Natural killer cell (primary cell): ENCODE measurements around the gene PECR. TPM values are rescaled to one million over a fixed set of nuclear protein-coding genes. Genes with fewer than 3 reads are reported as not detected.

Experiments used
- ATAC-seq, 3 donors: fragments of 150-1000 bp in 2 of 3; fragments of 200-7000 bp in 1 of 3; cut with Tn5 transposase; 1 replicate in 1 of 3; 2 replicates in 2 of 3; pipeline ENCODE4 v1.10.0; 2021; ENCODE audit warnings: mild to moderate bottlenecking in 2 of 3, moderate library complexity in 2 of 3
- DNase-seq, 2 donors: peaks; one replicate each; pipeline versions ENCODE4 v3.0.0 to v3.0.0-alpha.2; 2013 to 2021; ENCODE audit warnings: mixed read lengths in 1 of 2
- H3K27ac ChIP-seq: one replicate; pipeline ENCODE4 v1.5.1; 2013; ENCODE audit warnings: mild to moderate bottlenecking, low read length
- H3K27me3 ChIP-seq: one replicate; pipeline ENCODE4 v1.6.1; 2013; ENCODE audit warnings: low read length; ENCODE audit not compliant: control insufficient read depth, insufficient read depth
- H3K36me3 ChIP-seq: one replicate; pipeline ENCODE4 v1.6.1; 2013; ENCODE audit warnings: low read length; ENCODE audit not compliant: control insufficient read depth, insufficient read depth
- H3K4me1 ChIP-seq: one replicate; pipeline ENCODE4 v1.6.1; 2013; ENCODE audit warnings: low read length; ENCODE audit not compliant: control insufficient read depth, insufficient read depth
- H3K4me3 ChIP-seq: one replicate; pipeline ENCODE4 v1.5.1; 2013; ENCODE audit warnings: low read length
- H3K9me3 ChIP-seq: one replicate; pipeline ENCODE4 v1.6.1; 2013; ENCODE audit warnings: low read length; ENCODE audit not compliant: control insufficient read depth, insufficient read depth
- H3K27ac Mint-ChIP-seq, 2 donors: one replicate each; pipeline ENCODE4 v1.8.0; 2022; ENCODE audit warnings: mild to moderate bottlenecking in 2 of 2, mixed read lengths in 2 of 2, moderate library complexity in 1 of 2
- H3K27me3 Mint-ChIP-seq, 2 donors: one replicate each; pipeline ENCODE4 v1.8.0; 2022; ENCODE audit warnings: low read depth in 2 of 2, mixed read lengths in 2 of 2
- H3K36me3 Mint-ChIP-seq: one replicate; pipeline ENCODE4 v1.8.0; 2022; ENCODE audit warnings: mixed read lengths
- H3K4me1 Mint-ChIP-seq, 2 donors: one replicate each; pipeline ENCODE4 v1.8.0; 2022; ENCODE audit warnings: mixed read lengths in 2 of 2
- H3K4me3 Mint-ChIP-seq: one replicate; pipeline ENCODE4 v1.8.0; 2022; ENCODE audit warnings: mild to moderate bottlenecking, moderate library complexity, mixed read lengths
- H3K9me3 Mint-ChIP-seq, 2 donors: one replicate each; pipeline ENCODE4 v1.8.0; 2022; ENCODE audit warnings: mixed read lengths in 2 of 2
- CTCF ChIP-seq: fragments of 200-600 bp; IDR thresholded peaks from one replicate; pipeline ENCODE4 v1.8.0; 2022; ENCODE audit warnings: antibody characterized with exemption
- WGBS: methylation state at CpG from one replicate; pipeline ENCODE4 v1.1.7; 2013; ENCODE audit warnings: missing lambda C conversion rate; ENCODE audit not compliant: insufficient coverage; 5-methylcytosine and 5-hydroxymethylcytosine counted together
- intact Hi-C: fragments of 100-400 bp; cut with micrococcal nuclease; formaldehyde crosslinking; loops from one replicate; pipeline ENCODE4 v1.14.2; 2022
- total RNA-seq, 4 donors: library from RNA; stranded (reverse); fragments of 120-200 nt in 1 of 4; gene quantifications; one replicate each; pipeline versions ENCODE4 v1.2.3 to v1.2.4, GENCODE V29; 2013 to 2022

The PECR gene
- total RNA-seq, 3 donors from 2014 or later (not counting 1 experiment from before 2014, with no cell fraction given): 15.4 to 25.7 (median 17.5) TPM

DNA sequence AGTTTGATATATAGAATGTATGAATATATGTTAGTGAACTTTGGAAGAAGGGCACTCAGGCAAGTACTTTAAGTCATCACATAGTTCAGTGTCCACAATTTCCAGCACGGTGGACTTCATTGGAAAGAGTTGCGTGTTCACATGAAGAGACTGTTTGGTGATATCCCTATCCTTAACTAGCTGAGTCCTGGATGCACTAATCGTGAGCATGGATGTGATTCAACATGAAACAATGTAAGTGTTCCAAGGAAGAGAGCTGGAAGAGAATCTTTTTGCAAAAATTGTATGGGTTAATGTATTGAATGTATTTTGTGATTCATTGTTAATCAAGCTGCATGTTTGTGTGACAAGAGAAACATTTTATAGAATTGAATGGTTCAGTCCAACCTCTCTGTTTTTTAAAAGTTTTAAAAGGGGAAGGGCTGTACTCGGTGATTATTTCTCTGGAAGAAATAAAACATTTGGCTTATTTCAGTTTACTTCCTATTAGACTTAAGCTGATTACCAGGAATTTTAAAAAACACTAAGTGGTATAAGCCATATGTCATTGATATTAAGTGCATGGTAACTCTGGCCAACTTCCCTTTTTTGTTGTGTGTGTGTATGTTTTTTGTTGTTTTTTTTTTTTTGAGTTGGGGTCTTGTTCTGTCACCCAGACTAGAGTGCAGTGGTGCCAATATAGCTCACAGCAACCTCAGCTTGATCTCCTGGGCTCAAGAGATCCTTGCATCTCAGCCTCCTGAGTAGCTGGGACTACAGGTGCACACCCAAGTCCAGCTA lies 36.1 kb upstream of the PECR start:
- peaks cover 9% of the 10 kb centered on the region for H3K4me1 ChIP-seq
- Mint-ChIP-seq H3K27ac (peak overlapping the region; percentile 42 to 98), H3K4me1 (peaks cover 63 to 68% of the 10 kb centered on the region in 2 donors), H3K9me3 (no peaks in the 10 kb centered on the region), H3K27me3 (no peaks in the 10 kb centered on the region), H3K4me3 (no peak overlapping the region), H3K36me3 (peaks cover 71% of the 10 kb centered on the region)
- no peaks in the 10 kb centered on the region for H3K27me3 ChIP-seq
- H3K9me3 ChIP-seq: no peaks in the 10 kb centered on the region
- no peak for TF ChIP-seq CTCF
- WGBS: 98% methylated on average over 3 of the region's 4 CpGs
- H3K27ac ChIP-seq: no peak overlapping the region
- no peak overlapping the region for H3K4me3 ChIP-seq
- DNase-seq (no peak), ATAC-seq (no peak)
- peaks cover 80% of the 10 kb centered on the region for H3K36me3 ChIP-seq
- intact Hi-C loops: no loop called here

GRCh38 chr2:216116418-216116817 lies 34.8 kb upstream of the PECR start:
- Histone ChIP-seq H3K36me3 (peaks cover 79% of the 10 kb centered on the region), H3K4me3 (no peak overlapping the region), H3K4me1 (peaks cover 9% of the 10 kb centered on the region), H3K9me3 (no peaks in the 10 kb centered on the region), H3K27ac (no peak overlapping the region), H3K27me3 (no peaks in the 10 kb centered on the region)
- Mint-ChIP-seq H3K9me3 (no peaks in the 10 kb centered on the region), H3K27ac (peak overlapping the region; percentile 8 to 98), H3K4me1 (peaks cover 70 to 80% of the 10 kb centered on the region in 2 donors), H3K4me3 (peak overlapping the region; percentile 66), H3K36me3 (peaks cover 58% of the 10 kb centered on the region), H3K27me3 (no peaks in the 10 kb centered on the region)
- ATAC-seq: no peak
- DNase-seq: no peak
- no peak for TF ChIP-seq CTCF
- WGBS: 100% methylated on average over 1 of the region's 1 CpG
- intact Hi-C loops: no loop called here

DNA sequence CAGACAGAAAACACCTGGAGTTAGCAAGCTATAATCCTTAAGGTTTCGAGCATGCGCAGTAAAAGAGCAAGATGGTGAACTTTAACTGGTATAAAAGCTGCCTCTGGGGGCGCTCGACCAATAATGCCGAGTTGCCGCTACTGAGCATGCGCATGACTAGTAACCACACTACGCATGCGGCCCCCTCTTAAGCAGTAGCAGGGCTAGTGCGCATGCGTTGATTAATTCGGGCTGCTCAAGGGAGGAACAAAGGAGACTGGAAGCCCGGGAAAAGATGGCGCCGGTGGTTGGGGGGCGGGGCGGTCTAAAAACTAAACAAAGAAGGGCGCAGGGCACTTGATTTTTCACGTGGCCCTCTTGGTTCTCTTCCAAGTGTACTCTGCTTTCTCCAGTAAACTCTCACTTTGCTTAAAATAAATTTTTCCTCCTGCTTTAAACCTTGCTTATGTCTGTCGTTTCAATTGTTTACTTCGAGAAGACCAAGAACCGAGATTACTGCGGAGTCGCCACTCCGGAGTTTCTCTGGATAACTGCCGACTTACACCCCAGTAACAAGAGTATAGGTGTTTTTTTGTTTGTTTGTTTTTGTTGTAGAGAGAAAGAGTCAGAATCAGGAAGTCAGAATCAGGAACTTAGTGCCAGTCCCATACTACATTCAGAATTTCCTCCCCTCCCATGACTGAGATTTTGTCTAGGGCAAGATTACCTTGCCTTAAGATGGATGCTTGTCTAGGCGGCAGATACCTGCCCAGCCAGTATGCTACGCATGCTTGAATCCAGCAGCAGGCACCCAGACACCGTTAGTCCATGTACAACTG lies 33.3 kb upstream of the PECR start:
- intact Hi-C loops: loop anchor here (2.0 kb wide), 1 partner anchor 298 kb away; the partner anchor contains the start of gene SMARCAL1
- H3K36me3 Mint-ChIP-seq: peaks cover 46% of the 10 kb centered on the region
- Histone ChIP-seq H3K36me3 (peaks cover 75% of the 10 kb centered on the region), H3K4me3 (peak overlapping the region; percentile 39), H3K9me3 (no peaks in the 10 kb centered on the region), H3K27me3 (no peaks in the 10 kb centered on the region), H3K27ac (peak overlapping the region; percentile 63), H3K4me1 (peaks cover 15% of the 10 kb centered on the region)
- peaks cover 77 to 86% of the 10 kb centered on the region in 2 donors for H3K4me1 Mint-ChIP-seq
- H3K4me3 Mint-ChIP-seq: peak overlapping the region; percentile 90
- H3K9me3 Mint-ChIP-seq: no peaks in the 10 kb centered on the region
- TF ChIP-seq CTCF: peak; percentile 81
- DNase-seq: peak; percentile 96 to 100
- WGBS: 11% methylated on average over 29 of the region's 29 CpGs
- no peaks in the 10 kb centered on the region for H3K27me3 Mint-ChIP-seq
- peak overlapping the region; percentile 89 to 98 for H3K27ac Mint-ChIP-seq
- peak; percentile 89 to 98 (median 91) for ATAC-seq
